Ramos (cell line): ENCODE data around the gene KRTAP19-1.

Source experiments
- in situ Hi-C: fragments of 300-500 bp; cut with MboI; formaldehyde crosslinking; loops from one replicate; pipeline ENCODE4 v1.14.3; 2022; ENCODE audit warnings: low sequenced_read_pairs; ENCODE audit not compliant: unreplicated experiment

The KRTAP19-1 gene

DNA sequence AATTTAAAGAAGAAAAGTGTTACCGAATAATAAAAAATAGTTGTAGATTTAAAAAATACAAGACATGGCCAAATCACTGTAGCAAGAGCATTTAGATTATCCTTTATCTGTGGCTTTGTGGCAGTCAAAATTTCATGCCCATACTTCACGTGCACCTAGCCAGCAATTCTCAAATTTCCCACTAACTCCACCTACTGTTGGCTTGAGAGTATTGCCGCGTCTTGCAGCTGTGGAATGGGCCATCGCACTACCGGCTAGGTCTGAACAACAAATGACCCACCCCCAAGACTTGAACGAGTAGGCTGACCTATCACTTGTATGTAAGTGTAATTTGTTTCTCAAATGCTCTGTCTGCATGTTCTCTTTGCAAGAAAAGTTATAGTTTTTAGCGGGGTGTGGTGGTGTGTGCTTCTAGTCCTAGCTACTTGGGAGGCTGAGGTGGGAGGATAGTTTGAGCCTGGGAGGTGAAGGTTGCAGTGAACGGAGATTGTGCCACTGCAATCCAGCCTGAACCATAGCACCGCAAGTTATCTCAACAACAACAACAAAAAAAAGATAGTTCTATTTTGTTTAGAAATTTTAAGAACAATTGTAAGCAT, 46.0 kb downstream of the KRTAP19-1 start:
- in situ Hi-C loops, result no loop called here

GRCh38 chr21:30430170-30430655, 50.0 kb downstream of the KRTAP19-1 start, which contains the start of gene KRTAP13-4:
Gene KRTAP13-4 (plus strand): TSS chr21:30430220. CDS start chr21:30430276, 56 bp downstream.
- in situ Hi-C loops, result no loop called here
